Lower leg skin (tissue), 3 donors: ENCODE data around the gene CHST12.

ENCODE experiments used
- CTCF ChIP-seq, 3 donors: fragments of 450-650 bp; IDR thresholded peaks; one replicate each; pipeline ENCODE4 v1.5.1; 2016; ENCODE audit warnings: antibody characterized with exemption in 3 of 3, mild to moderate bottlenecking in 3 of 3, moderate library complexity in 2 of 3
- POLR2A ChIP-seq, 2 donors: fragments of 450-650 bp; IDR thresholded peaks; one replicate each; pipeline ENCODE4 v1.6.1; 2016 to 2017; ENCODE audit warnings: antibody characterized with exemption in 2 of 2, mild to moderate bottlenecking in 1 of 2, moderate library complexity in 1 of 2

GRCh38 chr7:2354939-2355704, 48.3 kb upstream of the CHST12 start:
- TF ChIP-seq CTCF (IDR thresholded peaks at IDR 0.05) (no peak), POLR2A (IDR thresholded peaks at IDR 0.05) (no peak)
